Activated naive CD4-positive, alpha-beta T cell treated with anti-CD3 and anti-CD28 coated beads, Interleukin-2, amount 50 U/mL, for 24 hours (primary cell): Measurements from ENCODE around the gene MAP3K19.

Source experiments
- H3K27ac Mint-ChIP-seq: one replicate; pipeline ENCODE4 v1.8.0; 2021; ENCODE audit warnings: mild to moderate bottlenecking, mixed read lengths
- H3K27me3 Mint-ChIP-seq: one replicate; pipeline ENCODE4 v1.8.0; 2021; ENCODE audit warnings: mixed read lengths
- H3K36me3 Mint-ChIP-seq: one replicate; pipeline ENCODE4 v1.8.0; 2021; ENCODE audit warnings: mixed read lengths
- H3K4me1 Mint-ChIP-seq: one replicate; pipeline ENCODE4 v1.8.0; 2021; ENCODE audit warnings: mixed read lengths
- H3K4me3 Mint-ChIP-seq: one replicate; pipeline ENCODE4 v1.8.0; 2021; ENCODE audit warnings: mild to moderate bottlenecking, mixed read lengths
- H3K9me3 Mint-ChIP-seq: one replicate; pipeline ENCODE4 v1.8.0; 2021; ENCODE audit warnings: mixed read lengths

Gene MAP3K19

DNA sequence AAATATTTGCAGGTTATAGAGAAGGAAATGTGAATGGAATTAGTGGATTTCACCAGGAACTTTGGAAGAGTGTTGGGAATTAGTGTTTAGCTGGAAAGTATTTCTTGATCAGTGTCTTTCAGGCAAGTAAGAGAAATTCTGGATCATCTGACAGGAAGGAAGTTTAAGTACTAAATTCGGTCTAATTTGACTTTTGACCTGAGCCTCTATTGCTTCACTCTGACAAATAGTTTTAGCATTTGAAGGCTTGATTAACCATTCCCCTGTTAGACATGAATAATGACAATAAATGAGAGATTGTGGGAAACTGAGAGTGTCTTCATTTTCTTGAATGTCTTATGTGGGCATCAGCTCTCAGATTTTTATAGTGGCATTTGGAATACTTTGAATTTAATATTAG is 112.6 kb downstream of the MAP3K19 start:
- Mint-ChIP-seq H3K36me3 (peaks cover 12% of the 10 kb centered on the region), H3K9me3 (no peaks in the 10 kb centered on the region), H3K4me3 (no peak overlapping the region), H3K27ac (no peak overlapping the region), H3K4me1 (peaks cover 71% of the 10 kb centered on the region), H3K27me3 (no peaks in the 10 kb centered on the region)

DNA sequence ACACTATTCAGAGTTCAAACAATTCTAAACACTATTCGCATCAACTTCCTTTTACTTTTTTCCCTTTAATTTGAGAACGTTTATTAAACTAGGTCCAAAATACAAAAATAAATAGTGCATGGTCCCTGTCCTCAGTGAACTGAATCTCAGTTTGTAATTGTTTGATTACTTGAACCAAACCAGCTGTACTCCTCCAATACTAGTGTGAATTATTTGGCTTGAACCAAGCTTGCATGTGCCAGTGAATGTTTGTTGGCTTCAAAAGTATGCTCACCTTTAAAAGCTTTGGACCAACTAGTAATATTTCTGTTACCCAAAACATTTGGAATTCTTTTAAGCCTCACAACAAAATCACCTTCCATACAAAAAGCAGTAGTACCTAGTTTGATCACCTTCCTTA is 113.1 kb downstream of the MAP3K19 start:
- no peak overlapping the region for H3K27ac Mint-ChIP-seq
- no peaks in the 10 kb centered on the region for H3K9me3 Mint-ChIP-seq
- H3K4me1 Mint-ChIP-seq: peaks cover 76% of the 10 kb centered on the region
- no peaks in the 10 kb centered on the region for H3K27me3 Mint-ChIP-seq
- H3K36me3 Mint-ChIP-seq: peaks cover 12% of the 10 kb centered on the region
- H3K4me3 Mint-ChIP-seq: peak overlapping the region; percentile 19

DNA sequence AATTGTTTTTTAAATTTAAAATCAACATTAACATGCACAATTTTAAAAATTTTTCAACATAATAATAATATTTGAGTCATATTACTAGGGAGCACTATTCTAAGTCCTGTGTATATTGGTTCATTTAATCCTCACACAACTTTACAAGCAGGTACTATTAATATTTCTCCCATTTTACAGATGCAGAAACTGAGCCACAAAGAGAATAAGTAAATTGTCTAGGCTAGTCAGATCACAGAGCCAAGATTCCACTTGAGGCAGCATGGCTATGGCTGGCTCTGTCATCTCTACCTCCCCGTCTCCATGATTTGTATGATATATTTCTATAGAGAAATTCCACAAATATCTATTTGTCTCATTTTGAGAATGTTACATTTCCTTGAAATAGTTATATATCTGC is 113.5 kb downstream of the MAP3K19 start:
- no peaks in the 10 kb centered on the region for H3K9me3 Mint-ChIP-seq
- peaks cover 76% of the 10 kb centered on the region for H3K4me1 Mint-ChIP-seq
- H3K27ac Mint-ChIP-seq: no peak overlapping the region
- peak overlapping the region; percentile 19 for H3K4me3 Mint-ChIP-seq
- H3K27me3 Mint-ChIP-seq: no peaks in the 10 kb centered on the region
- peaks cover 12% of the 10 kb centered on the region for H3K36me3 Mint-ChIP-seq

DNA sequence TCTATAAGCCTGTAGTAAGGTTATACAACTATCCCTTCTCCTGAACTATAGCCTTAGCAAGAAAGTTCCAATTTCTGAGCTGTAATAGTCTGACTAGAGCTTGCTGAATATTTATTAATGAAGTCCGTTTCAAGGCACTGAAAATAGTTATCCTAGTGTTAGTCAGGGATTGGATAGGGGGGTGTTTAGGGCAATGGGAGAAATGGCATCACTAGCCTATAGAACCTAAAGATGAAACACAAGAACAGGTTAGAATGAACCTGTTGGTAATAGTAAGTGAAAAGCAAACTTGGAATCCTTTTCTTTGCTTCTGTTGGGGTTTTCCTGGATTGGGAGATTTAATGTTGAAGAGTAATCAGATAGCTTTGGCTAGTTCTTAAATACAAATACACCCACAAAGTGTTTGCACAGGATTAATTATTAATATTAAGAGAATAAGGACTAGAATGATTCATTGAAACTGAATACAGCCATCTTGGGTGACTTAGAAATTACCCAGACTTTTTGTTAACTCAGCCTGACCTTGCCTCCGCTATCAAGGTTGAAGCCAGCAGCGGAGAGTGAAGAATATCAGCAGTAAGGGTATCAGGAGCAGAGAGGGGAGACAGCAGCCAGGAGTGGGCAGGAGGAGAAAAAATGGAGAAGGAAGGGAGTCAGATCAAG is 114.3 kb downstream of the MAP3K19 start:
- Mint-ChIP-seq H3K4me3 (peak overlapping the region; percentile 48), H3K36me3 (peaks cover 12% of the 10 kb centered on the region), H3K27ac (peak overlapping the region; percentile 57), H3K27me3 (no peaks in the 10 kb centered on the region), H3K4me1 (peaks cover 75% of the 10 kb centered on the region), H3K9me3 (no peaks in the 10 kb centered on the region)

- H3K9me3 Mint-ChIP-seq: no peaks in the 10 kb centered on the region
- peaks cover 19% of the 10 kb centered on the region for H3K36me3 Mint-ChIP-seq
- H3K4me1 Mint-ChIP-seq: peaks cover 87% of the 10 kb centered on the region
- H3K27ac Mint-ChIP-seq: no peak overlapping the region
- H3K27me3 Mint-ChIP-seq: no peaks in the 10 kb centered on the region
- peak overlapping the region; percentile 30 for H3K4me3 Mint-ChIP-seq
These were observed 120.1 kb downstream of the MAP3K19 start for GRCh38 chr2:134927195-134927594.

- H3K27ac Mint-ChIP-seq: peak overlapping the region; percentile 81
- peaks cover 16% of the 10 kb centered on the region for H3K36me3 Mint-ChIP-seq
- H3K9me3 Mint-ChIP-seq: no peaks in the 10 kb centered on the region
- H3K27me3 Mint-ChIP-seq: no peaks in the 10 kb centered on the region
- peaks cover 89% of the 10 kb centered on the region for H3K4me1 Mint-ChIP-seq
- peak overlapping the region; percentile 75 for H3K4me3 Mint-ChIP-seq
These were observed 120.9 kb downstream of the MAP3K19 start for GRCh38 chr2:134926231-134926931.

DNA sequence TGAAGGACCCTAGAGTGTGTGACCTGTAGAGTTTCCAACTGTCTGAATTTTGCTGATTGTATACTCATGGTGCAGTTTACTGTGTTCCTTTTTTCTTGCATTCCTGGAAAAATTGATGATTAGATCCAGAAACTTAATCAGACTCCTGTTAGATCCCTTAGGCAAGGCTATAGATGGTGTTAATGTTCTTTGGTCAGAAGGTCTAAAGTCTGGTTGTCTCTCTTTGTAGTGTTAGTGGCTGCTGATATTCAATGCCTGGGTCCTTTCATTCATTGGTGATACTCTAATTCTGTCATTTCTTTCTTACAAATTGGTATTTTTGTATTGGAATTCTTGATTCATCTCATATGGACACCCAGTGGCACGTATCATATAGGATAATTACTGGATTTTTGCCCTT is 122.3 kb downstream of the MAP3K19 start:
- Mint-ChIP-seq H3K4me1 (peaks cover 80% of the 10 kb centered on the region), H3K27ac (no peak overlapping the region), H3K4me3 (peak overlapping the region; percentile 21), H3K9me3 (no peaks in the 10 kb centered on the region), H3K27me3 (no peaks in the 10 kb centered on the region), H3K36me3 (peaks cover 12% of the 10 kb centered on the region)

DNA sequence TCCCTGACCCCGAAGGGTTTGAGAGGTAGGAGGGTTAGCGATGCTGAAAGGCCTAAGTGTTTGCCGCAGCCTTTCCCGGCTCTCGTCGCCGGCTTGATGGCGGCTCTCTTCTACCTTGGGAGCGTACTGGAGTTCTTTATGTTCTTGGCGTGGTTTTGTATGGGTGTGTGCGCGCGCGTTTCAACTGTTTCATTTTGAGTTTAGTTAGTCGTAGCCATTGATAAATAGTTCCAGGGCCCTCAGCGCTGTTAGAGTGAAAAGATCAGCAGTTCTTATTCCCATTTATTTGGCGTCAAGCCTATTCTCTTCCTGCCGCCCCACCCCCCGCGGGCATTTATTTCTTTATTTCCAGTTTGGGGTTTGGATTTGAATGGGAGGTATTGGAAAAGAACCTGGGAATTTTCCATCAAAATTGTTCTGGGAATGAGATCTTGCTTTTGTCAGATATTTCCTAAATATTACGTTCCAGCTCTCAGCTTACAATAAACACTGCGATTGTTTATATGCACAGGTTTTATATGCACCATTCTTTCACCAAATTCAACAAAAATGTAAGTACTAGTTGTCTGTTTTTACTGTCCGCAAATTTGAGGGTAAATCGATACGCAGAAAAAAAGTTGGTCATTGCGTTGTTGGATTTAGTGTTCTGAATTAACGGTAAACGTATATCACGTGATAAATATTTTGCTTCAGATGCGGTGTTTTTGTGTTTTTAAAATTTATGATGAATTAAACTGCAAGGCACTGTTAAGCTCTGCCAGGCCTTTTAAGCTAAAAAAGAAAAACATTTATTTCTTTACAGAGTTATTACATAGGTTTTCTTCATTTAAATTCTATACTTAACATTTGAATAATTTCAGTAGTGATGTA is 127.7 kb downstream of the MAP3K19 start:
- Mint-ChIP-seq H3K27ac (peak overlapping the region; percentile 99), H3K27me3 (no peaks in the 10 kb centered on the region), H3K4me1 (peaks cover 56% of the 10 kb centered on the region), H3K9me3 (no peaks in the 10 kb centered on the region), H3K4me3 (peak overlapping the region; percentile 99), H3K36me3 (peaks cover 6% of the 10 kb centered on the region)

DNA sequence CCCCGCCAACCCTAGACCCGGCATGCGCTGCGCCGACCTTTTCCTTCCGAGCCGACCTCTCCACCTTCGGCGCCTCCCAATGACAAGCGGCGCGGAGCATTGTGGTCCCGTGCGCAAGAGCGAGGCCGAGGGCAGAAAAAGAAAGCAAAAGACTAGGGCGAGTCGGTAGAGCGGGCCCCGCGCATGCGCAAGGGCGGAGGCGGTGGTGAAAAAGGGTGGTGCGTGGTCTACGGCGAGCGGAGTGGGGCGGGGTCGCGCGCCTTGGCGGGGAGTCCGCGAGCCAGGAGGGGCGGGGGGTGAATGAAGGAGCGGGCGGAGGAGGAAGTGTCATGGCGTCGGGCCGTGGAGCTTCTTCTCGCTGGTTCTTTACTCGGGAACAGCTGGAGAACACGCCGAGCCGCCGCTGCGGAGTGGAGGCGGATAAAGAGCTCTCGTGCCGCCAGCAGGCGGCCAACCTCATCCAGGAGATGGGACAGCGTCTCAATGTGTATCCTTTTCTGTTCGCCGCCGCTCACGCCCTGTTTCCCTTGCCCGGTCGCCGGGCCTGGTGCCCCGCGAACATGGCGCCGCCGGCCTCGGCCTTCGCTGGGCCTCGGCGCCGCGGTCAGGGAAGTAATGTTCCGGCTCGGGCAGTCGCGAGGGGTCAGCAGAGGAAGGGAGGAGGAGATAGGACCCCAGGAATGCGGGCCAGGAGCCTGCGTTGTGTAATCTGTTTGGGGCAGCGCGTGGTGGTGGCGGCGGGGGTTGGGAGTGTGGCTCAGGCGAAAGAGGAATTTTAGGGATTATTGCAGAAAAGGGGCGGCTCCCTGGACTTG is 128.5 kb downstream of the MAP3K19 start, which contains the start of gene CCNT2:
Gene CCNT2 (plus strand): TSS at position 297 of the 815 bp plus-strand sequence. CDS start 33 bp downstream, at position 330.
- H3K36me3 Mint-ChIP-seq: peaks cover 7% of the 10 kb centered on the region
- no peaks in the 10 kb centered on the region for H3K27me3 Mint-ChIP-seq
- H3K4me3 Mint-ChIP-seq: peak within 1 kb of the TSS; percentile 99
- peak within 1 kb of the TSS; percentile 99 for H3K27ac Mint-ChIP-seq
- no peaks in the 10 kb centered on the region for H3K9me3 Mint-ChIP-seq
- H3K4me1 Mint-ChIP-seq: peaks cover 48% of the 10 kb centered on the region

DNA sequence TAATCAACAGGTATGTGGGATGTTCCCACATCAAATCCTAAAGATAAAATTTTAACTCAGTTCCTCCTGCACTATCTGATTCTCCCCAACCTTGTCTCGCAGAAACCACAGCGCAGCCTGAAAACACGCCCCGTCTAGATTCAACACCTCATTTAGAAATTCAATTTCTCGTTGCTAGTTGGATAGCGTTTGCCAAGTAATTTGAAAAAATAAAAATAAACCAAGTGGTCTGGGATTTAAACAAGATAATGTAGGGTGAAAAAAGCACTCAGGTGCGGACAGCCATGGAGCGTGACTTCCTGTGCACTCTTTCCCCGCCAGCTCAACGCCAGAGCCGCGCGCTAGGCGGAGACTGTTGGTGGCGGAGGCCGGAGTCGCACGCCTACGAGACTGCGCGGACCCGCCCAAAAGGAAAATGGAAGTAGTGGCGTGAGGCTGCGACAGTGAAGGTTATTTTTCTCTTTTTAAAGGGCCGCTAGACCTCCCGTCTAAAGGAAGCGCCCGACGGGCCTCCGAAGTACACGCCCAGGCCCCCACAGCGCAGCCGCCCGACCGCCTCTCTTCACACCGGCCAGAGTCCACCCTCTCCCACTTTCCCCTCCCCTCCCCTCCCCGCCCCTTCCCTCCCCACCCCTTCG is 129.2 kb downstream of the MAP3K19 start:
- H3K27me3 Mint-ChIP-seq: no peaks in the 10 kb centered on the region
- H3K4me1 Mint-ChIP-seq: peaks cover 40% of the 10 kb centered on the region
- H3K27ac Mint-ChIP-seq: peak overlapping the region; percentile 99
- peak overlapping the region; percentile 99 for H3K4me3 Mint-ChIP-seq
- no peaks in the 10 kb centered on the region for H3K9me3 Mint-ChIP-seq
- peaks cover 7% of the 10 kb centered on the region for H3K36me3 Mint-ChIP-seq

DNA sequence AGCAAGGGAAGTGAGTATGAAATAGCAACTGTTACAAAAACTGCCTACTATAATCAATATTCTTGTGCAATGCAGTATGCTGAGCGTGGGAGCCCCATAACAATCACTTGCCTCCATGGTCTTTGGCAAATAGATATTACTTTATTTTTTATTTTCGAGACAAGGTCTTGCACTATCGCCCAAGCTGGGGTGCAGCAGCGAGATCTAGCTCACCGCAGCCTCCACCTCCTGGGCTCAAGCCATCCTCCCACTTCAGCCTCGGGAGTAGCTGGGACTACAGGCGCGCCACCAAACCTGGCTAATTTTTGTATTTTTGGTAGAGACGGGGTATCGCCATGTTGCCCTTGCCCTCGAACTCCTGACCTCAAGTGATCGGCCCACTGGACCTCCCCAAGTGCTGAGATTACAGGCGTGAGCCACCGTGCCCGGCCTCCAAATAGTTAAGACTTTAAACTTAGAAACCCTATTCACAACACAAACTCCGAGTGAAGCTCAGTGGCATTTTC is 129.8 kb downstream of the MAP3K19 start:
- Mint-ChIP-seq H3K27ac (peak overlapping the region; percentile 99), H3K36me3 (peaks cover 7% of the 10 kb centered on the region), H3K9me3 (no peaks in the 10 kb centered on the region), H3K27me3 (no peaks in the 10 kb centered on the region), H3K4me3 (peak overlapping the region; percentile 99), H3K4me1 (peaks cover 34% of the 10 kb centered on the region)
